Activated CD4-positive, CD25-positive, alpha-beta regulatory T cell (primary cell): ENCODE results near the gene MSI2.

Experiments
- DNase-seq, 4 experiments: peaks; one replicate each; lab custom pipeline; 2025; lab: John Stamatoyannopoulos, UW

The MSI2 gene

DNA sequence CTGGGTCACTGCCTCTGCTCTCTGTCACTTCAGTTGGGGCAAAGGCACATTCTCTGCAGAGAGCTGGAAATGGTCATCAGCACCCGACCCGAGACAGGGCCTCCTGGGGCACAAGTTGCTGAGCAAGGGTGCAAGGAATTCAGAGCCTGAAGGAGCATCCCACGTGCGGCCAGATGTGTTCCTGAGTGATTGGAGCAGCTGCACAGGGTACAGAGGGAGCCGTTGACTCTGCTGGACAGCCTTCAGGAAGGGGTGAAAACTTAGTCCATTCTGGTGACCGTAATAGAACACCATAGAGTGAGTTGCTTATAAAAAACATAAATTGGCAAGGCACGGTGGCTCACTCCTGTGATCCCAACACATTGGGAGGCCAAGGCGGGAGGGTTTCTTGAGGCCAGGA is 382.0 kb downstream of the MSI2 start:
- DNase-seq, result no peak

DNA sequence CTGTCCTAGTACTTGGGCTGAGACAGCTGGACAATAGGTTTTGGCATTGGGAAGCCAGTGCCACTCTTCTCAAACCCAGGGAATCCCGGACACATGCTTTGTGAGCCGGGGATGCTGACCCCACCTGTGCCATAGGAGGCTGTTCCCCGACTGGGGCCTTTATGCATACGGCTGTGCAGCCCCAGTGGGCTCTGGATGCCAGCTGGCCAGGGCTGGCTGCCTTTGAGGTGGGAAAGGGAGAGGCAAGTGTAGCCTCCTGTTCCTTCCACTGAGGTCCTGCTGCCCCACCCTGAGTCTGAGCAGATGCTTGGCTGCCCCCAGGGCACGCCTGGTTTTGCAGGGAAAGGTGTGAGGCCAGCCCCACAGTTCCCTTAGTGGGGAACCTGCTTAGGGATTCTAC is 383.1 kb downstream of the MSI2 start:
- no peak for DNase-seq

DNA sequence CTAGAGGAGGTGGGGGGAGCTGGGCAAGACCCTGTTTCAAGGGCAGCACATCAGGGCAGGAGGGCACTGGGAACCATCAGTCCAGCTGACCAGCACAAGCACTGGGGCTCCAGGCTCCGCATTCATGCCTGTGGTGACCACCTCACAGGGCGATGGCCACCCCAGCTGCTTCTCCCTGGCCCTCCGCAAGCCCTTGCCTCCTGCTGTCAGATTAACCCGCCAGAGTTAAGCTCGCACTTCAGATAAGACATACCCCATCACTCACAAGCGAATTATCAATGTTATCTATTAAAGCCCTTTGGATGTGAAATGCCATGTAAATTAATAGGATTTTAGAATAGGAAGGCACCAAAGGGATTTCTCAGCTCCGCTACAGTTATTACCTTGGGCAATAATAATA is 383.8 kb downstream of the MSI2 start:
- no peak for DNase-seq

DNA sequence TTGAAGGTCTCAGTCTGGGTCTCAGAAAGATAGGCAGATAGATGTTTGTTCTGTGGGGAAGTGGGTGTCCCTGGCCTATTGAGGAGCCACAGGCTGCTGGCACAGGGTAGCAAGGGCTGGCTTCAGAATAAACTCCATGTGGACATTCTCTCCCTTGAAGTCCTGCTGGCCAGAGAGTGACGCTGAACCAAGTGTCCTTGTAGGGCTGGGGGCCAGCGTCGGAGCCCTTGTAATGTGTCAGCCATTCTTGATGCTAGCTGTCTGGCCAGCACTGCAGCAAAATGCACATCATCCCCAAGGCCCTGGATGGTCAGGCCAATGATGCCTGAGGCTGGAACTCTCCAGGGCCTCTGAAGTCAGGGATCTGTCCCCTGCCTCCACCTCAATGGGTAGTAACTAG is 385.4 kb downstream of the MSI2 start:
- no peak for DNase-seq

DNA sequence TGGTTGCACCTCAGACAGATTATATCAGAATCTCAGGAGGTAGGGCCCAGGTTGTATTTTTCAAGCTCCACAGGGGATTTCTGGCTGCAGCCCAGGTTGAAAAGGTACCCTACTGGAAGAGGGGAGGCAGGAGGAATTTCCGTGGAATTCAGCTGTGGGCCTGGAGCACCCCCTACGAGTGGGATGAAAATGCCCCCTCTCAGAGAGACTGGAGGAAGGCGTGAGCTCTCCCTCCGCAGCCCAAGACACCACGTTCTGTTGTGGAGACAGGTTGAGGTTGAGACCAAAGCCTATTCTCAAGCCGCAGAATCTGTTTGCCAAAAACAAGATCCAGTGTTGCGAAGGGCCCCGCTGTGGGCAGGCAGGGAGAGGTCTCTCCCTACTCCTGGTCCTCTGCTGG is 386.7 kb downstream of the MSI2 start:
- DNase-seq, result no peak

DNA sequence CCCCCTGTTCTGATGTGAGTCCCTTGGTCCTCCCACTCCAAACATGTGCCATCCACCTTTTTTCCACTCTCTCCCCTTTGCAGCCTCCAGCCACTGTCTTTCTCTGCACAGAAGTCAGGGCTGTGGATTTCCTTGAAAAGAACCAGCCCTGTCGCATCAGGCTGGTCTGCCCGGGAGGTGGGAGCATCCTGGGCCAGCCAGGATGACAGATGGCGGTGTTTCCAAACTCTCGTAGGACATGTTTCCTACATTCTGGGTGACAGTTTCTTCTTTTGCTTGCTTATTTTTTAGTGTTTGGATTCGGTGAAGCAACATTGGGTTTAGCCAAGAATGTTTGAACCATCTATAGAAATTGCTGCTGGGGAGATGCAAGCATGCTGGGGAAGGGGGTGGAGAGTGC is 388.0 kb downstream of the MSI2 start:
- DNase-seq, result no peak

DNA sequence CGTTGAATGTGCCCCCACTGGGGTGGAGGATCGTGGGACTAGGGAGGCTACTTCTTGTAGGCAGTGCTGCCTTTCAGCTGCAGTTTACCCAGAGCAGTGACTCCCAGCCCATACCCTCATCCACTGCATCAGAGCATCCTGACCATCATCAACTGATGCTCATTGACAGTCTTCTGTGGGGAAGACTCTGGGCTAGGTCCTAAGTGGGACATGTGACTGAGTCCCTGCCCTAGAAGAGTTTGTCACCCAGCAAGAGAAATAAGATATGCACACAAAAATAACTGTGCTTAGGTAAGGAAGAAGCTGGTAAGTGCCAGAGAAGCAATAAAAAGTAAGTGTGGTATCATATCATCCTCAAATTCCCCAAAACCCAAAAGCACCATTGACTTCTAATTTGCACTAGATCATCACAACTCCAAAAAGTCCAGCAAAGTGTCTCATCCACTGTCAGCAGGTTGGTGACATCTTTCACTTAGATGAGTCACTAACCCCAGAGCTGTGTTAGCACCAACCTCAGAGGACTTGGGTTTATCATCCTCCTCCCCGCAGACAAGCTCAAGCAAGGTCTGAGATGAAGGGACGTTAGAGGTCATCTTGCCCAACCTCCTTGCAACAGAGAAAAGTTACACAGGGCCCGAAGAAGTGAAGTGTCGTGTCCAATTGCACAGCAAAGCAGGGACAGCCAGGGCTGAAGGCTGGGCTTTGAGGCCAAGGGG is 389.8 kb downstream of the MSI2 start:
- no peak for DNase-seq

DNA sequence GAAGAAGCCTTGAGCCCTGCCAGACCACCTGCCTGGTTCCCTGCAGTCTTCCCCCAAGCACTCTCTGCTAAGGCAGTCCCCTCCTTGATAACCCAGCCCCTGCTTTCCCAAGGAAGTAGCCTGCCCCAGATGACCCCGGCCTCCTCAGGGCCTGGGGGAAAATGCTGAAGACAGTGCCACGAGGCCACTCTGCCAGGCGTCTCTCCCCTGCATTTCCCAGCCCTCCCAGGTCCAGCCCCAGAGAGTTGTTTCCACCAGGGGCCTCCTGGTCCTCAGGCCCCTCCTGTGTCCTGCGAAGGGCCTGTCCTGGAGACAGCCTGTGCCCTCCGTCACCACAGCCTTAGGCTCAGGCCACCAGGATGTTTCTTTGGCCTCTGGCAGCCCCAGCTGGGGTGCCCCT is 392.4 kb downstream of the MSI2 start:
- DNase-seq, result no peak

DNA sequence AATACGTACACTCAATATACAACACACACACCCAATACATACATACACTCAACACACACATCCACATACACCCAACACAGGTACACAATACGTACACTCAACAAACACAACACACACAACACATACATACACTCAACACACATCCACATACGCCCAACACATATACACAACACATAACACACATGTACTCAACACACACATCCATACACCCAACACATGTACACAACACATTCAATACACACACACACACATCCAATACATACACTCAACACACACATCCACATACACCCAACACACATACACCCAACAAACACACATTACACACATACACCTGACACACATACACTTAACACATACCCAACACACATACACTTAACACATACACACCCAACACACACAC is 392.9 kb downstream of the MSI2 start:
- DNase-seq, result no peak

DNA sequence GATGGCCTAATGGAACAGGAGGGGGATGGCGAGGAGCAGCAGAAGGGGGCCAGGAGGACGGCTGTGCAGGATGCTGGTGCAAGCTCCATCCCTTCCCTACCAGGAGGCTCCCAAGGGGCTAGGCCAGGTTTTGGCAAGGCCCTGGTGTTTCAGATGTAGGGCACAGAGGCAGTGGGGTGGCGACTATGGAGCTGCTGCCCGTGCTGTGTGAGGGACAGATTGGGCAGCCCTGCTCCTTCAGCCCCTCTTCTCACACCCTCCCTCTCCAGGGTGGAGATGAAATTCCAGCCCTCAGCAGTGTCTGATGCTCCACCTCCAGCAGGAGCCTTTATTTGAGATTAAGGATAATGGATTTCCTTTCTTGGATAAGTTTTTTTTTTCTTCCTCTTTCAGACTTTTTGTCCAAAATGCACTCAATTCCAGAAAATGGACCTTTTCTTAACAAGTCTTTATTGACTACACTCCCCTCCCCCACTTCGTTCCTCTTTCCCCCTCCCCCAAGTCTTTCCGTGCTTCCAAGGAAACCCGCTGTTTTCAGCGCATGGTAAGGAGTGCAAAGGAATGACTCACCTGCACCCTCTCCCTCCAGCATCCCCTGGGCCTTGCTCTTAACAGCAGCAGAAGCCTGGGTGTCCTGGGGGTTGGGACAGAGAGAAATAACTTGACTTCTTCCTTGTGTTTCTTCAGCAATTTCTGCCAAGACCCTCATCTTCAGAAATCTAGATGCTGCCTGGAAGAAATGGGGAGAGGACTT is 393.6 kb downstream of the MSI2 start:
- no peak for DNase-seq

DNA sequence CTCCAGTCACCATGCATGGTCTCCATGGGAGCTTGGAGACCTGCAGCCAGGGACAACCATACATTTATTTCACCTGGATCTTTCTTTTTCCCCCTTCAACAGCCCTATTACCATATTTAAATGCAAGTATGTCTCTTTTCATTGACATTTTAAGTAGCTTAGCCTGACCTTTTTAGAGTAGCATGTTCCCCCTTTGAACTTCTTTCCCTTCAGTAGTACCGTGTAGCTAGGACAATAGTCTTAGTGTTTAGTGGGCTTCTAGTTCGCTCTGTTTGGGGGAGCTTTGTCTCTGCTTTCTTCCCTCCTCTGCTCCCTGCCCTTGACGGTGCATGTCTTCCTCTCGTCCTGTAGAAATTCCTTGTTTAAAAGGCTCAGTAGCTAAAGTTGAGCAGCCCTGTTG is 394.2 kb downstream of the MSI2 start:
- DNase-seq, result no peak

DNA sequence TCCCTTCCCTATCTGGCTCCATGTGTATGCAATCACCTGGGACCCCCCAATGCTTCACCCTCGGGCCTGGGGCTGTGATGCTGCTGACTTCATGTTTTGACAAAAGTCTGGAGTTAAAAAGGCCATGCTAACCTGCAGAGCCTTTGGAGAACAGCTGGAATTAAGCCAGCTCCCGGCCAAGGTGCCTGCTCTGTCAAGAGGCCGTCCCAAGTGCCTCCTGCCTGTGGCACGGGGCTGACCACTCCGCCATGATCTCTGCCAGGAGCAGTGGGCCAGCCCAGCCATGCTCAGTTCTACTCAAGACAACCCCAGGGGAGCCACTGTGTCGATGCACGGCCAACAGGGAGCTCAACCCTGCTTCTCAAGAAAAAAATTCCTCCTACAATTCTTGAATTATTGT is 395.1 kb downstream of the MSI2 start:
- no peak for DNase-seq

DNA sequence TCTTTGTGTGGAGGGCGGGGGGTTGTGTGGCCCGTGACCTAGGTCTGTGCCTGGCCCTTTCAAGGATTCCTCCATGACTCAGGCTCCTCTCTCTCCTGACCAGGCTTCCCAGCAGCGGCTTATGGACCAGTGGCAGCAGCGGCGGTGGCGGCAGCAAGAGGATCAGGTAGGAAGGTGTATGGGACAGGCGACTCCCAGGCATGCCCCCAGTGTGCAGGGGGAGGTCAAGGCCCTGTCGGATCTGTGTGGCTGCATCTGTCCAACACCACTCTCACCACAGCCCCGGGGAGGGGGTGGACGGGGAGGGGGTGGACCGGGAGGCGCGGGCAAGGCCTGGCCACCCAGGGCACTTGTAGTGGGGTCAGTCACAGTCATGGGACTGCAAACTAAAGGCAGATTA is 395.7 kb downstream of the MSI2 start:
- DNase-seq, result no peak

DNA sequence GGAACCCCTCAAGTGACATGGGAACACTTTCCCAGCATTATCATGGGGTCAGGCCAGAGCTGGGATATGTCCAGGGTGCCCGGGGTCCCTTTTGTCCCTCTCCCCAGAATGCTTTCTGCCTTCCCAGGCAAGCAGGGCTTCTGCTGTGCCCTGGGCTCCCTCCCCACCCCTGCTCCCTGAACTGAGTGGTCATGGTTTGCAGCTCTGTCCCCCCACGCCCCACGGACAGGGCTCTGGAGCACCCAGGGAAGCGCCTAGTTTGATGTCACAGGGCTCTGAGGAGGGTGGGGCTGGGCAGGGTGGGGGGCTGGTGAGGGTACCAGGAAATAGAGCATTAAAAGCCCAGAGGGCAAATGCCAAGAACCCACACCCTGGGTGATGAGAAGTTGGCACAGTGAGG is 396.5 kb downstream of the MSI2 start:
- no peak for DNase-seq

DNA sequence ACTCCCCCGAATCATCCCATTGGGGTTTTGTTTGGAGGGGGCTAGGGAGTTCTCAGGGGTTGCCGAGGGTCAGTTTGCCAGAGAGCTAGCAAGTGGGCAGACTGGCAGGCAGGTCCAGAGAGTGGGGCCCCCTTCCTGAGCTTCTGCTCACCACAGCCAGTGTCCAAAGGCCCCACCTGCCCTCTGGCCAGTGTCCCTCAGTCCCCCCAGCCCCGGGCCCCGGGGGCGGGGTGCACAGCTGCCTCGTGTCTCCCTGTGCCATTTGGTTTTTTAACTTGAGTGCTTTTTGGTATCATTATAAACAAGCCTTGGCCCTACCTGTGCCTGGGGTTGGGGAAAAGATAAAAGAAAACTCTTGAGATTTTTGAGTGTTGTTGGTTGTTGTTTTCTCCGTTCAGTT is 397.0 kb downstream of the MSI2 start:
- no peak for DNase-seq

DNA sequence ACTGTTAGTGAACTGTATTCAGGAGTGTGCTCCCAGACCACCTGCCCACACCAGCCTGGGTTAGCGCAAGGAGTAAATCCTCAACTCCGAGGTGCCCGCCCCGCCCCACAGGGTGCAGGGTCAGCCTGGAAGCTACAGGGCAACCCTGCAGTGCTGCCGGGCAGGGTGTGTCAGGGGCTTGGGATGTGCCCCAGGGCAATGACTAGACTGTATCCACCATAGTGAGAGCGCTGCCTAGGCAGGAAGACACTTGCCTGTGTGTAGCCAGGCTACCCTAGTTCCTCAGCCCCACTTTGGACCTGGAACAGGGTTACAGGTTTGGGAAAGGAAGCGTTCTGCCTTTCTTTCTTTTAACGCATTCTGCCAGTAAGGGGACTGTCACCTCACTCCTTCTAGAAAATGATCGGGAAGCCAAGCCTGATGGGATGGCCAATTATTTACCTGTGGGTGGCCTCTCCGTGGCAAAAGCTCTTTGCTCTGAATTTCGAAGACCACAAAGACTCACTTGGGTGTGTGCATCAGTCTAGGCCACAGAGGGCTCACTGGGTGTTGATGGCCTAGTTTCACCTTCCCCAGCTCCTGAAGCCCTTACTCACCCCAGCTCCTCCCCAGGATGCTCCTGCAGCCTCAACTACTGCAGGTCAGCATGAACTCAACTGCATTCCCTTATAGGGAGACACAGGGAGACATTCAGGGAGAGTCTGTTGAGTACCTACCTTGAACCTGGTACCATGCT is 397.9 kb downstream of the MSI2 start:
- no peak for DNase-seq

DNA sequence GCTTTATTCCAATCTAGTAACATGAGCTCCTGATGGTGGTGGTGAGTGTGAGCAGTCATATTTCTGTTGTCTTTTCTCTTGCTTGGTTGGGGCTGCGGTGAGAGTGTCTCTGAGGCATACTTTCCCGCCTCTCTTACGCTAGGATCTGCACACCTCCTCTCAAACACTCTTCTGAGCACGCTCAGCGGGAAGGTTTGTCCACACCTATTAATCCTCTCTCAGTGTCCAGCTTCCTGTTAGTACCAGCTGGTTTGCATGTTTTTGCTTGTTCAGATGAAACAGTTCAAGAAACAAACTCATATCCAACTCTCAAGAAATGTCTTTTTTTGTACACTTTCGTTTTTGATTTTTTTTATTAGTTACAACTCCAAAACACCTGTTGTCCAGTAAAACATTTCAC is 399.2 kb downstream of the MSI2 start:
- no peak for DNase-seq

DNA sequence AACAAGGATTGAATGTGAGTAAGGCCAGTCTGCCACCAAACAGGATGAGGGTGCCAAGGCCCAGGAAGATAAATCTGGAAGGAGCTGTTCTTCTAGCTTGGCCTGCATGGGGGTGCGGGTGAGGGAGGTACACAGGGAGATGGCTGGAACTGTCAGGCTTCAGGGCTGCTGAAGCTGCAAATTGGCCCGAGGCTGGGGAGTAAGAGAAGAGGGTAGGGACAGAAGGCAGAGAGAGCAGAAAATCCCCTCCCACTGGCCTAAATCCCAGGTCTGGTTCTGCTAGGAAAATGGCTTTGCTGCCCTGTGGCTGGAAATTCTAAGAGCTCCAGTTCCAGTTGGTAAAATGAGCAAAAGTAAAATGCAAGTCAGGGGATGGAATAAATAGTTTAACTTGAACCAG is 400.9 kb downstream of the MSI2 start:
- DNase-seq, result no peak

DNA sequence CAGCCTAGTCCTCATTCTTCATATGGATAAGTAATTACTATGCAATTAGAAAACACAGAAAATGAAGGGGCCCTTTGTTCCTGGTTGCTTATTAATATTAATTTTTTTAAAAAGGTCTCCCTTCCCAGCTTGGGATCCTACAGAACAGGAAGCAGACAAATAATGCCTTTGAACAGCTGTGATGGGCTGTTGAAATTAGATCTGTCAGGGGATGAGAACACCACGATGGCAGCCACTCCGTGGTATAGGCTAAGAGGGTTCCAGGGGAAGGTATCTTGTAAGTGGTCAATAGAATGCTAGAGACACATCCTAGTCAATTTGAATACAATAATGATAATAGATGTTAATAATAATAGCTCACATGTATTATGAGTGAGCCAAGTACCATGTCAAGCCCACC is 405.7 kb downstream of the MSI2 start:
- DNase-seq, result no peak

DNA sequence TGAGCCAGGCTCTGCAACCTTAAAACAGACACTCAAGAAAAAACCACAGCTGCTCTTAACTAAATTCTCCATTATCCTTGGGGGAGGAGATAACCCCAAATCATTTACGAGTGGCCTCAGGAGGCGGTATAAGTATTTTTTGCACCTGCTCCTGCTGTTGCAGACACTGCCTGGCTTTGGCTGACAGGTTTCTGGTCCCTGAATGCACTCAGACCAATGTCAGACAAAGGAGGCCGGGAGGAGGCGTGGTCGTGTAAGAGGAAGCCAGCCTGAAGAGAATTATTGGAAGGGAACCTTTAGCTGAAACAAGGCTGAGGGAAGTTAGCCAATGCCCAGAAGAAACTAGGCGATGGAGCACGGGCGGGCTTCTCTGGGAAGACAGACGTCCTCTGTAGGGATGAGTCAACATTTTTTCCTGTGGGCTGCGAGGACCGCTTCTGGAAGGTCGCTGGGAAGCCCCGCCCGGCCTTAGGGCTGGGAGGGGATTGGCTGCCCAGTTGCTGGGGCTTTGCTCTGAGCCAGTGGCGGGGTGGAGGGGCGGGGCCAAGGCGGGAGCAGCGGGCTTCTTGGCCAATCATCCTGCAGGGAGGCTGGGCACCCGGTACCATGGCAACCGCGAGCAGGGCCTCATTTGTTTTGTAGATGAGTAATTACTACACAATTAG is 406.5 kb downstream of the MSI2 start:
- peak in 3 of 4 experiments; percentile 17 to 31 (median 22) for DNase-seq

DNA sequence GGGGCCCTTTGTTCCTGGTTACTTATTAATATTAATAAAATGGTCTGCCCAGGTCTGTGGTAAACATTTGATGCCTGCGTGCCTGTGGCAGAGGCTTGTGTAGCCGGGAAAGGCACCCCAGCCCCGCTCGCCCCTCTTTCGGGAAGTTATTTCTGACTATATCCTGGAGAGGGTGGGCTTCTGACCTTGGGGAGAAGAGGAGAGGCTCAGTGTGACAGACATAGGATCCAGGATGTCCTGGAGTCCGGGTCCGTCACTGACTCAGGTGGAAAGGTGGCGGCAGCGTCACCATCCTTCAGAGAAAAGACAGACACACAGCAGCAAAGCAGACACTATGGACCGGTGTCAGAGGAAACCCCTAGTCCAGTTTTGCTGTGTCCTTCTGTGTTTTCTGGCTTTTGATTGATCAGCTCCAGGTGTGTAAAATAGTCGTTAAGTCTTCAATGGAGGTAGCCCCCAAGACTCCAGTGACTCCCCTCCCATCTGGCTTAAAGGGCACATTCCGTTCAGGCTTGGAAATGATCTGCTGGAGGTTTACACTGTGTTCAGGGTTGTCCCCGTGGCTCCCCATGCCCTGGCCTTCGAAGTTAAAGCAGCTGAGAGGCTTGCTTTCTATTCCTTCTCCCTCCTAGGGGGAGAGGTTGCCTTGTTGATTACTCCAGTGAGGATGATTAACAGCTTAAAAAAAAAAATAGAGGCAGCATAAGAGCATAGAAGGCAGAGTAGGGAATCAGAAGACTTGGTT is 407.2 kb downstream of the MSI2 start:
- no peak for DNase-seq

DNA sequence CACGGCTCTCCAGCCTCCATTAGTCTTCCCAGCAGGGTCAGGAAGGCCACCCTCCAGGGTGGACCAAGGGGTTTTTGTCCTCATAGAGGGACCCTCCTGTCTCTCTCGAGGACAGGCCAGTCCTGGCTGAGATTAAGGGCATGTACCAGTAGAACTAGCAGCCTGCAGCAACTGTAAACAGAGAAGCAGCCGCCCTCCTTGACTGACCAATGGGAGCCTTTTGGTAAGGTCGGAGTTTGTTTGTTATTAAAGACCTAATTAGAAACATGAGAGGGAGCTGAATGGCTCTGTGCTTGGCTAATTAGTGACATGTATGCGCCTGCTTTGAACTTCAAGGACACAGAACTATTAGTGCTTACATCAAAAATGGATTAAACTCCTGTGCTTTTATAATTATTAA is 408.8 kb downstream of the MSI2 start:
- DNase-seq, result no peak
